ENCODE data around the gene OBSCN. TPM values are rescaled to one million over a fixed set of nuclear protein-coding genes. Genes with fewer than 3 reads are reported as not detected.
"Not testable (repeated sequence)": the region's sequence is repeated elsewhere in the genome, so short reads cannot be mapped to it uniquely, and the experiment has no call there.

Gene OBSCN
- total RNA-seq, 2 experiments from 2014 or later = 80.8 to 82.2 TPM

GRCh38 chr1:228226141-228226874 is 18.5 kb downstream of the OBSCN start:
- H3K4me3 ChIP-seq (ENCODE audit: low read length) = no peak overlapping the region
- no peaks in the 10 kb centered on the region for H3K27me3 Mint-ChIP-seq
- H3K4me1 Mint-ChIP-seq (ENCODE audit: low read depth) = peaks cover 8% of the 10 kb centered on the region
- intact Hi-C loops (cut with DNase I, micrococcal nuclease) = no loop called here
- TF ChIP-seq CTCF (IDR thresholded peaks at IDR 0.05) = no peak
- peaks cover 9 to 14% of the 10 kb centered on the region in 2 experiments for H3K9me3 ChIP-seq (ENCODE audit: control insufficient read depth in 1 of 2, insufficient read depth in 1 of 2, low read length in 2 of 2)
- no peak overlapping the region for H3K27ac Mint-ChIP-seq
- POLR2A ChIA-PET = no interaction called here
- no peaks in the 10 kb centered on the region for H3K27me3 ChIP-seq (ENCODE audit: control insufficient read depth in 1 of 2, insufficient read depth in 2 of 2, low read length in 2 of 2)
- peaks cover 92% of the 10 kb centered on the region for H3K36me3 Mint-ChIP-seq (ENCODE audit: low read depth)
- H3K36me3 ChIP-seq (ENCODE audit: insufficient read depth, low read length) = peaks cover 24% of the 10 kb centered on the region
- no peak overlapping the region for H3K4me3 Mint-ChIP-seq
- H3K27ac ChIP-seq (ENCODE audit: low read depth in 1 of 2, low read length in 2 of 2) = no peak overlapping the region
- no peaks in the 10 kb centered on the region for H3K9me3 Mint-ChIP-seq
- no peaks in the 10 kb centered on the region for H3K4me1 ChIP-seq (ENCODE audit: insufficient read depth, low read length)
- DNase-seq (no peak), ATAC-seq (ENCODE audit: poor library complexity) (no peak)
- CTCF ChIA-PET = interaction anchor here (0.5 kb wide), 1 partner anchor 47 kb away, joined by 5 read pairs; no protein-coding TSS in a partner anchor

- intact Hi-C loops (cut with DNase I, micrococcal nuclease) = no loop called here
- Histone ChIP-seq H3K4me3 (ENCODE audit: low read length) (no peak overlapping the region), H3K9me3 (ENCODE audit: control insufficient read depth in 1 of 2, insufficient read depth in 1 of 2, low read length in 2 of 2) (peaks cover 9 to 14% of the 10 kb centered on the region in 2 experiments), H3K36me3 (ENCODE audit: insufficient read depth, low read length) (peaks cover 27% of the 10 kb centered on the region), H3K27ac (ENCODE audit: low read depth in 1 of 2, low read length in 2 of 2) (no peak overlapping the region), H3K4me1 (ENCODE audit: insufficient read depth, low read length) (no peaks in the 10 kb centered on the region), H3K27me3 (ENCODE audit: control insufficient read depth in 1 of 2, insufficient read depth in 2 of 2, low read length in 2 of 2) (no peaks in the 10 kb centered on the region)
- POLR2A ChIA-PET = no interaction called here
- CTCF ChIA-PET = interaction anchor here (0.5 kb wide), 1 partner anchor 47 kb away, joined by 5 read pairs; no protein-coding TSS in a partner anchor
- Mint-ChIP-seq H3K27me3 (no peaks in the 10 kb centered on the region), H3K4me1 (ENCODE audit: low read depth) (peaks cover 8% of the 10 kb centered on the region), H3K9me3 (no peaks in the 10 kb centered on the region), H3K36me3 (ENCODE audit: low read depth) (peaks cover 93% of the 10 kb centered on the region), H3K27ac (no peak overlapping the region), H3K4me3 (no peak overlapping the region)
- TF ChIP-seq CTCF (IDR thresholded peaks at IDR 0.05) = no peak
- DNase-seq (no peak), ATAC-seq (ENCODE audit: poor library complexity) (no peak)
These were observed 19.3 kb downstream of the OBSCN start for GRCh38 chr1:228226956-228227791.

- H3K4me3 ChIP-seq (ENCODE audit: low read length); intact Hi-C loops (cut with DNase I, micrococcal nuclease); H3K27ac Mint-ChIP-seq; DNase-seq; ATAC-seq (ENCODE audit: poor library complexity); H3K27me3 Mint-ChIP-seq; CTCF ChIA-PET; H3K27ac ChIP-seq (ENCODE audit: low read depth in 1 of 2, low read length in 2 of 2); POLR2A ChIA-PET; H3K4me3 Mint-ChIP-seq; H3K4me1 ChIP-seq (ENCODE audit: insufficient read depth, low read length); H3K9me3 Mint-ChIP-seq; H3K4me1 Mint-ChIP-seq (ENCODE audit: low read depth); H3K27me3 ChIP-seq (ENCODE audit: control insufficient read depth in 1 of 2, insufficient read depth in 2 of 2, low read length in 2 of 2): not testable (repeated sequence)
- Histone ChIP-seq H3K9me3 (ENCODE audit: control insufficient read depth in 1 of 2, insufficient read depth in 1 of 2, low read length in 2 of 2) (peaks cover 9 to 14% of the 10 kb centered on the region in 2 experiments), H3K36me3 (ENCODE audit: insufficient read depth, low read length) (peaks cover 27% of the 10 kb centered on the region)
- peaks cover 93% of the 10 kb centered on the region for H3K36me3 Mint-ChIP-seq (ENCODE audit: low read depth)
These were observed 20.3 kb downstream of the OBSCN start for GRCh38 chr1:228228147-228228546.
